Vagina (tissue), 2 donors: ENCODE results near the gene RCE1.

Experiments
- CTCF ChIP-seq, 3 experiments: fragments of 450-650 bp in 2 of 3; fragments of 200-600 bp in 1 of 3; sonication (generic) in 1 of 3; IDR thresholded peaks; one replicate each; pipeline ENCODE4 v1.5.1; 2017 to 2019; ENCODE audit warnings: antibody characterized with exemption in 3 of 3, mild to moderate bottlenecking in 2 of 3, moderate library complexity in 2 of 3
- POLR2A ChIP-seq, 2 donors: fragments of 450-650 bp; IDR thresholded peaks; one replicate each; pipeline ENCODE4 v1.6.1; 2017; ENCODE audit warnings: antibody characterized with exemption in 2 of 2, mild to moderate bottlenecking in 2 of 2, moderate library complexity in 2 of 2
- POLR2AphosphoS5 ChIP-seq, 2 donors: sonication (generic); formaldehyde crosslinking; IDR thresholded peaks; one replicate each; pipeline ENCODE4 v1.9.0; 2017; ENCODE audit warnings: antibody characterized with exemption in 2 of 2, mild to moderate bottlenecking in 2 of 2, low read depth in 1 of 2; ENCODE audit not compliant: insufficient read depth in 1 of 2

GRCh38 chr11:66887526-66887925 lies 44.3 kb downstream of the RCE1 start:
- TF ChIP-seq POLR2A (IDR thresholded peaks at IDR 0.05) (no peak), CTCF (IDR thresholded peaks at IDR 0.05) (no peak), POLR2AphosphoS5 (IDR thresholded peaks at IDR 0.05; ENCODE audit: insufficient read depth in 1 of 2, low read depth in 1 of 2) (no peak)
